GM12872 (cell line): ENCODE results near the gene GLTP.

Experiments
- CTCF ChIP-seq: IDR thresholded peaks from 3 replicates; pipeline ENCODE4 v1.5.1; 2011; ENCODE audit warnings: low read depth, mild to moderate bottlenecking, low read length, moderate library complexity; ENCODE audit not compliant: insufficient read depth

The GLTP gene

GRCh38 chr12:109870648-109871047 is 9.7 kb downstream of the GLTP start:
- TF ChIP-seq CTCF, result no peak

GRCh38 chr12:109868182-109869051 is 11.9 kb downstream of the GLTP start:
- no peak for TF ChIP-seq CTCF

- no peak for TF ChIP-seq CTCF
Measured at GRCh38 chr12:109864916-109865315, 15.4 kb downstream of the GLTP start.

- no peak for TF ChIP-seq CTCF
Measured at GRCh38 chr12:109863847-109864712, 16.3 kb downstream of the GLTP start.

- TF ChIP-seq CTCF, result no peak
Measured at GRCh38 chr12:109861689-109862314, 18.5 kb downstream of the GLTP start.

GRCh38 chr12:109860977-109861376 is 19.4 kb downstream of the GLTP start:
- TF ChIP-seq CTCF, result no peak

GRCh38 chr12:109858764-109859163 is 21.6 kb downstream of the GLTP start:
- no peak for TF ChIP-seq CTCF
